NCI-H2171 (cell line): ENCODE measurements around the gene SOX1.

Experiments
- DNase-seq: peaks from one replicate; lab custom pipeline; 2025; lab: John Stamatoyannopoulos, UW

Gene SOX1

DNA sequence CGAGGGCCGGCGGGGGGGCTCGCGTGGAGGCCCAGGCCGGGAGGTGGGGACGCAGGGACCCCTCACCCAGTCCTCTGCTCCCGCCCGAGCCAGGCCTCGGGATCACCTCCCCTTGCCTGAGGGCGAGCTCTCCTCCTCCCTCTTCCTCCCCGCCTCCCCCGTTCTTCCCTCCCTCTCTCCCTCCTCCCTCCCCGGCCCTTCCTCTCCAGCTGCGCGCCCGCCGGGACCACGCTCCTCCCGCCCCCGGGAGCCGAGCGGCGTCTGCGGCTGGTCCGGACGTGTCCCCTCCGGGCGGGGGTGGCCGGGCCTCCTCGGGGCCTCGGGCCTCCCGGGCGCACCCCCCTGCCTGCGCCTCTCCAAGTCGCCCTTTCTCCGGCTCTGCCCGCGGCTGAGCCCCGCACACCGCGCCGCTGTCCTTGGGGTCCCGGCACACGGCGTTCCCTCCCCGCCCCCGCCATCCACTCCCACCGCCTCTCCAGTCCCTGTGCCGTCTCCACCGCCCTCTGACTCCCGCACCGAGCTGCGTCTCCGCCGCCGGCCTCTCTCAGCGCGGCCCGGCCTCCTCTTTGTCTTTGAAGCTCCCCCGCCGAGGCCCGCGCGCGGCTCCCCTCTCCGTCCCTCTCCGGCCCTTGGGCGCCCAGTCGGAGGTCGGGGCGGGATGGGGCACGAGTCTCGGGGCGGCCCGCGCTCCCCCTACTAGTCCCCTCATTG lies 5.7 kb downstream of the SOX1 start:
- DNase-seq = no peak

DNA sequence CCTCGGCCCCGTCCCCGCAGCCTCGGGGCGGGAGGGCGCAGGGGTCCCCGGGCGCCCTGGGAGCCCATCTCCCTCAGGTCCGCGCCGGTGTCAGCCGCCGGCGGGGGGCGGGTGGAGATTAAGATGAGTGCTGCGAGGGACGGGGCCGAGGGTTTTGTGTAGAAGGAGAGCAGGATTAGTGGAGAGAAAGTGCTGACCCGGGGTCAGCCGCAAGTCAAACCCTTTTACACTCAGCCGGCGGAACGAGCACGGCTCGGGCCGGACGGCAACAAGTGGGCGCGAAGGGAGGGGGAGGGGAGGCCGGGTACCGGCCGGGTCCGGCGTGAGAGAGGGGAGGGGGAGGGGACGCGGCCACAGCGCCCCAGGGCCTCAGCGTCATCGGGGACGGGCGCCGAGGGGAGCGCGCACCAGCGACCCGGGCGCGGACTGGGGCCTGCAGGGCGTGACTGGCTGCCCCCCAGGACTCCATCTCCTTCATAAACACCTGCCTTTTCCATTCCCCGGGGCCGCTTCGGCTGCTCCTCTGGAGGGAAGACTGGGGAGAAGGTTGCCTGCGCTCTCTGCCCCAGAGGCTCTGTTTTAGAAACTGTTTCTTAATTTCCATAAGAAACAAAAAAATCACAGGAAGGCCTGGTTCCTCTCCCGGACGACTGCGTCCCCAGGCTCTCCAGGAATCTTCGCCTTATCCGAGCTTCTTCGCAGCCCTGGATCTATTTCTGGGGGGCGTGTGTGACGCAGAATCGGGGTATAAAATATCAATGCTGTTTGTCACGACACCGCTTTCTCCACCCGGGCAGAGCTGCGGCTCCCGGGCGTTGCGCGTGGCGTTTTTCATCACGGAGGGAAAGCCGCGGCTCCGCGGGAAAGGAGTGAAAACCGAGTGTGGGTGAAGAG lies 6.5 kb downstream of the SOX1 start:
- DNase-seq = no peak

DNA sequence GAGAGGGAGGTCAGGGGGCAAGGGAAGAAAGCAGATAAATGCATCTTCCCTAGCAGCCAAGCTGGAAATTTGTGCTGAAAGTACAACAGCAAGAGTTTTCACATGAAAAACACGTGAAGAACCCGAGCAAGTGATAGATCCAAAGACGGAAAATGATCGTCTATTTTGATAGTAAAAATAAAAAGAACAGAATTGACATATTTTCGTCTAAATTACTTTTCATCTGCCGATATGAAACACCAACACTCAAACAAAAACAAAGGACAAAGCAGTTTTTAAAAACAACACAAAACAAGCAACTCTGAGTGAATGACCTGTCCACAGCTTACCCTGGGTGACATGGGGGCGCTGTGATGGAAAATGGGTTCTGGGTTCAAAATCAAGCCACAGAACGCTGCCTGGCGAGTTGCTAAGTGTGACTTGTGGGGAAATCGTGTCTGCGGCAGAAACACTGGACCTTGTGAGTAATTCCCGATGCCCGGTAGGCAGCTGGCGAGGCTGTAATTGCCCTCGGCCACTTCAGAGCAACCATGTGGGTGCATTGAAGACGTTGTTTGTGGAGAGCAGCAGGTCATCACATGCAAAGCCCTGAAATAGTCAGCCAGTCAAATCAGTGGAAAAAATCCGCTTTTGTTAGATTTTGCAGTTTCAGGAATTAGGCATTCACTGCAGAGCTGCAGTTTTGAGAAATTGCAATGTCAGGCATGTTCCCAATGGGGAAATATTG lies 7.4 kb downstream of the SOX1 start:
- no peak for DNase-seq

DNA sequence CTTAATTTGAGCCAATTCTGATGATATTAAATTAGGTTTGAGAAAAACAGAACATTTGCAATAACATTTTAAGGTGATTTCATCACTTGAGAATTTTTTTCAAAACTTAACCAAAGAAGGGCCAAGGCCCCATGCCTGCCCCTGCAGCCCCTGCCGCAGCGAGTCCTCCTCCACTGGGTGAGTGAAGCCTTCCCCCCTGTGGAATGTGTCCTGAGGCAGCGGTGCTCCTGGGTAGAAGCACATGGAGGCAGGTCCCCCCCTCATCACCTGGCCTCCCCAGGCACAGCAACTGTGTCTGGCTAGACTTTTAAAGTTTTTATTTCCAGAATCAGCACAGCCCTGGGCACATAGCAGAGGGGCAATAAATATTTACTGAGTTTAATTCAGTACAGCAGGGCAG lies 10.8 kb downstream of the SOX1 start:
- DNase-seq = no peak

DNA sequence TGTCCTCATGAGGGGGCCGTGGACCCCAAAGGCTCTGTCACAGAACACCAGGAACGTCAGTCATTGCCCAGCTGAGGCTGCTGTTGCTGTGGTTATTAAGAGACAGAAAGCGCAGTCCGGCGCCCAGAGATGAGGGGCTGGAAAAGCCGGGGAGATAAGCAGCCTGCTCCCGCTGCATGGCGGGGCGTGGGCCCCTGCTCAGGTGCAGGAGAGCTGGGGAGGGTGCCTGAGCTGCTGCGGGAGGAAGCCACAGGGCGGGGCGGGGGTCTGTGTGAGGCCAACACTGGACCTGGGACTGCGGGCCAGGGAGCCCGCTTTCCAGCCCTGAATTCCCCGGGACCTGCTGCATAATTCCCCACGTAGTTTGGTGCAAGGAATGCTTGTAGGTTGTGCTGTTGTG lies 11.3 kb downstream of the SOX1 start:
- no peak for DNase-seq

DNA sequence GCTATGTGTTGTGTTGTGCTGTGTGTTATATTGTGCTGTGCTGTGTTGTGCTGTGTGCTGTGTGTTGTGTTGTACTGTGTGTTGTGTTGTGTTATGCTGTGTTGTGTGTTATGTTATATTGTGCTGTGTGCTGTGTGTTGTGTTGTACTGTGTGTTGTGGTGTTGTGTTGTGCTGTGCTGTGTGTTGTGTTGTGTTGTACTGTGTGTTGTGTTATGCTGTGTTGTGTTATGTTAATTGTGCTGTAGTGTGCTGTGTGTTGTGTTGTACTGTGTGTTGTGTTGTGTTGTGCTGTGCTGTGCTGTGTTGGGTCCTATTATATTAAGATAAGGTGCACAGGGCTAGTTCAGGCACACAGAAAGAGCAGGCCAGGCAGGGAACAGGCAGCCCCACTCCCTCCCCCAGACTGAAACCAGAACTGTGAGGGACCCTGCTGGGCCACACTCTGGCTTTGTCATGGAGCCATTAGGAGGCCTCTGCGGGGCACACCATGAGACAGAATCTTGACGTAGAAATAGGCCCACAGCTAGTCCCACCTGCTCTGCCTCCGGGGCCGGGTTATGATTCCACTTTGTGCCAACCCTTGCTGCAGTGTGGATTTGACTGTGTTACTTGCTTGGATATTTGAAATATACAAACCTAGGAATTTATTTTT lies 12.1 kb downstream of the SOX1 start:
- DNase-seq = no peak

DNA sequence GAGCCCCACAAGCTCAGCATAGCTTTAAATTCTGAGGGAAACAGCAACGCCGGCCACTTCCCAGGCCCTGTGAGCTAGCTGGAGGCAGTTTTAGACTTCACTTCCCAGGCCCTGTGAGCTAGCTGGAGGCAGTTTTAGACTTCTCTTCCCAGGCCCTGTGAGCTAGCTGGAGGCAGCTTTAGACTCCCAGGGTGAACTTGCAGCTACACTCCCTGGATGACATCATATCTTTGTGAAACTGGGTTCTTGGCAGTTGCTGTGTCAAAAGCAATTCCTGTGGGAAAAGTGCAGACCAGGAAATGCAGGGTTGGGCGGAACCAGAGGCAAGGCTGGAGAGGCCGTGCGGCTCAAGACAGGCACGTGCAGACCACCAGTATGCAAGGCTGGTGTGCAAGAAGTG lies 12.7 kb downstream of the SOX1 start:
- DNase-seq = no peak

DNA sequence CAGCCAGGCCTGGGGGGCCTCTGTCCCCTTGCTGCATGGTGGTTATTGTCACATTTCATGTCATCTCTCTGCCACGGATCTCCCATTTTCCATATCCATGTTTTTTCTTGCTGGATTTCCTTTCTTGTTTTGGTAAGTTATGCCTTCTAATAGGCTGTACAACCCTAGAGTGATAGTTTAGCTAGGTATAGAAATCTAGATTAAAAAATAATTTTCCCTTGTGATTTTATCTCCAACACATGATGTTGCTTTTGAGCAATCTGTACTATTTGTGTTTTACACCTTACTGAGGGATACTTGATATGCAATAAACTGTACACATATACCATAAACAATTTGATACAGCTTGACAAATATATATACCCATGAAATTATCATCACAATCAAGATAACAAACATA lies 17.0 kb downstream of the SOX1 start:
- no peak for DNase-seq

DNA sequence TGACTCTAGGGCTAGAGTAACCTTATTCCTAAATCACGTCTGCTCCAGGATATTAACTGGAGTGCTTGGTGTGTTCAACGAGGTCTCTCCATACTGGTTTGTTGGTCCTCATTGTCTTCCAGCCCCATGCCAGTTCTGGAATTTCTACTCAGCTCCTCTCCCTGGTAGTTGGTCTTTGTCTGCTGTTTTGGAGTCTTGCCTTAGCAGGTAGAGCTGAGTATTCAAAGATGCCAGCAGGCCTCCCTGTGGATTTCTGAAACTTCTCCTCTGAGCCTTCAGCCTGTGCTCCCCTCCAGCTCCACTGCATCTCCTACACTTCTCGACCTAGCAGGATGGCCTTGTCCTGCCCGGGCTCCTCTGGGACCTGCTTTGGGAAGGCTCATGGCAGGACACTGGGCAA lies 25.5 kb downstream of the SOX1 start:
- DNase-seq = no peak

DNA sequence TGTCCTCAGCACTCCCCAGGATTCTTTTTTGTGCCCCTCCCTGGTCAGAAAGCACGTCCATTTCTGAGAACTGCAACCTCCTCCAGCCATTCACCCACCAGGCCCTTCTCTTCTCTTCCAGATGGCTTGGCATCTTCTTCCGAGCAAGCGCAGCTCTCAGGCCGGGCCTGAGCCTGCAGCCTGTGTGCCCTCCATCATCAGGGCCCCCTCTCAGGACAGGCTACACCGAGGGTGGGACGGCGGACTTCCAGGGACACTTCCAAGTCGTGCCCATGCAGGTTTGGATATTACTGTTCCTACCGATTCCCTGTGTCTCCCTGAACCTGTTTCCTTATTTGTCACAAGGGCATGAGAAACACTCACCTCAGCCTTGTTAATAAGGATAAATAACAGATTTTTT lies 28.4 kb downstream of the SOX1 start:
- no peak for DNase-seq

DNA sequence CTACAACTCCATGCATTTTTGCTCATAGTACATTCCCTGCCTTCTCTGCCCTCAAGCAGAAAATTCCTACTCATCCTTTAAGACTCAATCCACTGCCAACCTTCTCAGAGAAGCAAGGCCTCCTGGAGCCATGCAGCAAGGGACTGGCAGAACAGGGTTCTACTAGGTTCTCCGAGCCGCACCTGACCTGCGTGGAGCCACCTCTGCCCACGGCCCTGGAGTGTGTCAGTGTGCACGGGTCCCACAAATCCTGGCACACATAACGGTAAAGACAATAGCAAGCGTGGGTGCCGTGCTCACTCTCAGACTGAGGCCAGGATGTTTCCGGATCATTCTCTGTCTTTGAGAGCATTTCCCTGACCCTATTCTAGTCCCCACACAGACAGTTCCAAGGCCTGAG lies 30.0 kb downstream of the SOX1 start:
- no peak for DNase-seq

DNA sequence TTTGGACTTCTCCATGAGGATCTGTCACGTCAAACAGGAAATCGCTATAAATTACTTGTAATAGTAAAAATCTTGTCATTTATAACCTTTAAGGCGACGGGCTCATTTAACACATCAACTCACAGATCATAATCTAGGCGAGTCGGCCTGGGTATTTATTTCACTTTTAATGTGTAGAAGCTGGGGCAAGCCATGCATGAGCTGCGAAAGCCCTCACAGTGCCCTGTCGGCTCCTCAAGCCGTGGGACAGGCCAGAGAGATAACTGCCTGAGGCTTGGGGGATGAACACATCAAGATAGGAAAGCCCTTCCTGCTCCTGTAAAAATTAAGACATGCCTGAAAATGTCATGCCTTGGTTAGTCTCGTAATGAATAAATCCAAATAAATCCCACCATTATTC lies 30.8 kb downstream of the SOX1 start:
- no peak for DNase-seq

DNA sequence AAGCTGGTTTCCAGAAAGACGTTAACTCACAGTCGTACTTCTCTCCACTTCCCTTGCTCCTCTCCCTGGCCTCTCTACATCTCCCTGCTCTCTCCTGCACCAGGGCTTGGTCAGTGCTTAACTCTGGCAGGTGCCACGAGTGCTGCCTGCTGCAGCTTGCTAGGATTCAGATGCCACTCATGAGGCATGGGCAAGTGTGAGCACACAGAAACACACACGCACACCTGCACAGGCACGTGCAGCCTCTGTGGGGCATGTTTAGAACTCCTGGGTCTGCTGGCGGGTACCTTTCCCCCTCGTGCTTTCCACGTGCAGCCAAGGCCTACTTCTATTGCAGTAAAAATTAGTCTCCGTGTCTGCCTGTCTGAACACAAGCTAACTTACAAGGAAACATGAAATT lies 31.8 kb downstream of the SOX1 start:
- no peak for DNase-seq

DNA sequence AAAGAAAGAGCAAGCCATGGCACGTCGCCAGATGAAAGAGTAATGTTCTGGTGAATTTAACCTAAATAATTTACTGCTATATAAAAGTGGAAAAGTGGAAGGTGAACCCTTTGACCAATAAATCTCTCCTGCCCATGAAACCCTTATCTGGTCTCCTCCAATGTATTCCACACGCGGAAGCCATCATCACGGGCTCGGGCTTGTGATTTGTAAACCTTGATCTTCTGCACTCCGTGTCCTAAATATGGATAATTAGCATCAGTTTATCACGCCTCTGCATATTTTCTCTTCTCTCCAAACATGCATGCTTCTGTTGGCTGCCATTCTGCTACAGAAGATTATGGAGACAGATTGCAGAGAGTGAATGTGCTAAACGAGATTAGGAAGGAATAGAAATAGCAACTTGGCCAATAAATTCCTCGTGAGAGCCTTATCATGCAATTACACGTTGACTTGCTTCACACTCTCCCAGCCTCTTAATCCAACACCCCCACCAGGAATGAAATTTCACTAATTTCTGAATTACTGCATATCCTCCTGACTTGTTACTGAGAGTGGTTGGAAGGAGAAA lies 34.5 kb downstream of the SOX1 start:
- no peak for DNase-seq

DNA sequence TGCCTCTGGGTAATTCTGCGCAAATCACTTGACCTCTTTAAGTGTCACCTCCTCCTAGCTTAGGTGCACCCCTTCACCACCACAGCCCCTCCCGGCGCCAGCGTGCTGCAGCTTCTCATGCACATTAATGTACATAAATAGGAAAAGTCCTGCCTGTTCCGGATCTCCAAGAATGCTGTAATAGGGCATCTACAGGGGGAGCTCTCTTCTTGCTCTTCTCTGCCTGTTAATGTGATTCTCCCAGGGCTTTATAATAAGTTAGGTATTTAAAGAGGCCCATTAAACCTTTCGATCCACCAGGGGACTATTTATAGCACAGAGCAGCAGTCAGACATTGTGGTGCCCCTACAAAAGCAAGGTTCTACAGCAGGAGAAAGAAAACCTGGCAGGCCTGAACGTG lies 35.3 kb downstream of the SOX1 start:
- DNase-seq = no peak

DNA sequence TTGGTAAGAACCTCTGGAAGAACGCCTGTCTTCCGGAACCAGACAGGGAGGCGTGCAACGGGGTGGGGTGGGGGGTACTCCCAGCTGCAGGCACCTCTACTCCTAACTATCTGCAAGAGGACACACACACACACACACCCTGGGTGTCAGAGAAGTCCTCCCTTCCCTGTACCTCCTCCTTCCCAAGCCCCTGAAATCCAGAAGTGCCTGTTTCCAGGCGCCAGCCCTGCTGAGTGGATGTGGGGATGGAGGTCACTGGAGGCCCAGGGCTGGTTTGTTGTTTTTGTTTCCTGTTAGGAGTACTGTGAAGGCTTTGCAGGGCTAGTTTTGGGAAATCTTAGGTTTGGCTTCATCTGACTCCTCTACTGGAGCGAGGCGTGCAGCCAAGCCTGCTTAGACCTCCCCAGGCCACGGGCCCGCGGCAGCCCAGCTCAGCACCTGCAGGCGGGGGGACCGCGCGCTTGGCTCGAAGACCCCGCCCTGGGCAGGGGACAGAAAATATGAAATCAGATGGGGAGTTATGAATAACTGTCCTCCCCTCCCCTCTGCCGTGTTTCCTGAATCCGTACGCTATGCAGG lies 36.4 kb downstream of the SOX1 start:
- DNase-seq = no peak

DNA sequence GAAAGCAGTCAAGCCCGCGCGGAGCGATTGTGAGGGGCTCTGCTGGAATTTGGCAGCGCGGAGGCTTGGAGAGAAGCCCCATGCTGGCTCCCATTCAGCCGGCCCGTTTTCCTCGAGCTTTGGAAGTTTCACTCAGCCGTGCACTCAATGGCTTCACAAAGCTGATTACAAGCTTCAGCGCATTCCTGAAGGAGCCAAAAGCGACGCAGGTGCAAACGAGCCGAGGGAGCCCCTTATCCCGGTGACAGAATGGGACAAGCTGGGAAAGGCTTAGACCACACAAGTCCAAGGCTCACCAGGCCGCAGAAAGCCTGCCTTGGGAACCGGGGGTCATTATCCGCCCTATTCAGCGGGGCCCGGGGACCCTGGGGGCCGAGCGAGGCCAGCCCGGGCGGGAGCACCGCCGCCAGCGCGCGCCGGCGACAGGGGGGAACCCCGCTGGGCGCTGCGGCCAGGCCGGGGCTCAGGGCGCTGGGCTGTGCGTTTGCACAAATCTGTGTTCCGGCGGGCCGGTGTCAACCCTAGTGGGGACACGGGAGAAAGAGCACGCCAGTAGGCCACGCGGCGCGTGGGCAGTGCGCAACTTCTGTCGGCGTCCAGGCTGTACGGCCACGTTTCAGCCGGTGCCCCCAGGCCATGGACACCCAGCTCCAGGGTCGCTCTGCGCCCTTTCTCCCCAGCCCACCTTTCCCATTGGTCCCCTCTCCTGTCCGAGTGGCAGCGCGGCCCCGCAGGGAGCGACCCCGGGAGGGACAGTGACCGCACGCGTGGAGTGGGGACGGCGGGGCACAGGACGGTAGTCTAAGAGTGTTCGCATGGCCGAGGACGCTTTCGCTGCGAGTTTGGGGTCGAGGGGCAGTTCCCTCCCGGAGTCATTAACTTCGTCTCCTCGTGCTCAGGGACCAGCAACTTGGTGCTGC lies 37.3 kb downstream of the SOX1 start:
- no peak for DNase-seq

DNA sequence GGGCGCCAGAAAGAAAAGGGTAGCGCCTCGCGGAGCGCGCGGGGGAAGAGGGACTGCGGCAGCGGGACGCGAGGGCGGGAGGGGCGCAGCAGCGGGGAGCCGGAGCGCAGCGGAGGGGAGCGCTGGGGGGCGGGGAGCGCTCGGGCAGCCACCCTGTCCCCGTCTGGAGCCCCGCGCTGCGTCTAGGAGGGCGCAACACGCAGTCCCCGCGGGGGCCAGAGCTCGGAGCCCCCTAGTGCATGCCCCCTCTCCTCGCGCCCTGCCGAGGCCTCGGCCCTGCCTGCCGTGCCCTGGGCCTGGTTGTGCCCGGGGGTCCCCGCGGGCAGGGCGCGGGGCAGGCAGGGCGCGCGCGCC lies 37.9 kb downstream of the SOX1 start:
- no peak for DNase-seq

DNA sequence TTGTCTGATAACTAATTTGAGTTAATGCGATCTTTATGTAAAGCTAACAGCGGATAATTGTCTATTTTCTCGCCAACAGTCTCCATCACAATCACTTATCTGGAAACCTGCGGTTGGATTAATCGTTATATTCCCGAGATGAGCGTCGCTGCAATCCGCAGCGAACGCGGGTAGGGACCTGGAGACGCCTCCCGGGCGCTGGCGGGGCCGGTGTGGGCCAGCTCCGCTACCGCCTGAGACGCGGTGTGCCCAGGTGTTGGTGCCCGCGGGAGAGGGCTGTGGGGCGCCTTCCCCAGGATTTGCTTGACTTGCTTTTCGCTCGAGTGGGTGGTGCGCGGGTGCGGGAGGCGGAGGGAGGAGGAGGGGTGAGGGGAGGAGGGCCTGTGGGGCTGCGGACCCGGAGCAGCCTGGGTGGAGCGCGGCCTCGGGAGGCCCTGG lies 38.3 kb downstream of the SOX1 start:
- no peak for DNase-seq

DNA sequence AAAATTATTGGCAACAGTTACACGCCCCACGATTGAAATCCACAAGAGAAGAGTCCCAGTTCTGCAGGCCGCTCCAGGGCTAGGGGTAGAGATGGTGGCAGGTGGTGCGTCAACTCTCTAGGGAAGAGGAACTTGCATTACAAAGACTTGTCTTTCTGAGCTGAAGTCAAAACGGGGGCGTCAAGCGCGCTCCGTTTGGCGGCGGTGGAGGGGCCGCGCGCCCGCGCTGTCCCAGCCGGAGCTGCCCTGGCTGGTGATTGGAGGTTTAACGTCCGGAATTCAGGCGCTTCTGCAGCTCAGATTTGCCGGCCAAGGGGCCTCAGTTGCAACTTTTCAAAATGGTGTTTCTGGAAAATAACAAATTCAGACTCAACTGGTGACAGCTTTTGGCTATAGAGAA lies 38.9 kb downstream of the SOX1 start:
- no peak for DNase-seq
